Neural cell (in vitro differentiated cells): ENCODE data around the gene ZNF793. TPM values are rescaled to one million over a fixed set of nuclear protein-coding genes. Genes with fewer than 3 reads are reported as not detected.

Experiments used
- H2AFZ ChIP-seq: fragments of 200-600, 300-800 bp; sonication (generic), shearing (Covaris generic); 2 replicates; pipeline ENCODE4 v1.6.0; 2014; ENCODE audit warnings: low read depth, mild to moderate bottlenecking, antibody characterized with exemption, low read length, moderate library complexity
- H3F3A ChIP-seq: fragments of 200-600 bp; shearing (Covaris generic); 2 replicates; pipeline ENCODE4 v1.6.1; 2016; ENCODE audit warnings: mild to moderate bottlenecking, moderate library complexity, mixed read lengths, antibody characterized with exemption, low read length; ENCODE audit not compliant: insufficient read depth, poor library complexity, severe bottlenecking
- H3K27ac ChIP-seq: fragments of 200-600, 300-800 bp; sonication (generic), shearing (Covaris generic); 2 replicates; pipeline ENCODE4 v1.5.1; 2014; ENCODE audit warnings: mild to moderate bottlenecking, low read length, moderate library complexity
- H3K27me3 ChIP-seq: fragments of 300-800, 200-600 bp; sonication (generic), shearing (Covaris generic); 2 replicates; pipeline ENCODE4 v1.6.0; 2014; ENCODE audit warnings: mild to moderate bottlenecking, low read depth, low read length, moderate library complexity; ENCODE audit not compliant: insufficient read depth
- H3K36me3 ChIP-seq: fragments of 300-800, 200-600 bp; sonication (generic), shearing (Covaris generic); 2 replicates; pipeline ENCODE4 v1.5.1; 2014; ENCODE audit warnings: mild to moderate bottlenecking, antibody characterized with exemption, low read length, moderate library complexity; ENCODE audit not compliant: insufficient read depth
- H3K4me2 ChIP-seq: fragments of 300-800, 200-600 bp; sonication (generic), shearing (Covaris generic); 2 replicates; pipeline ENCODE4 v1.6.0; 2014; ENCODE audit warnings: mild to moderate bottlenecking, low read length
- H3K4me3 ChIP-seq: fragments of 300-800, 200-600 bp; sonication (generic), shearing (Covaris generic); 2 replicates; pipeline ENCODE4 v1.5.1; 2014; ENCODE audit warnings: mild to moderate bottlenecking, low read length, moderate library complexity
- H3K79me2 ChIP-seq: fragments of 200-600 bp; shearing (Covaris generic); replicated peaks from 2 replicates; pipeline ENCODE4 v1.6.0; 2014; ENCODE audit warnings: mild to moderate bottlenecking, low read length, moderate library complexity; ENCODE audit not compliant: insufficient read depth
- H3K9ac ChIP-seq: fragments of 300-800, 200-600 bp; sonication (generic), shearing (Covaris generic); 2 replicates; pipeline ENCODE4 v1.6.1; 2016; ENCODE audit warnings: mild to moderate bottlenecking, low read length, mixed read lengths
- H3K9me2 ChIP-seq: fragments of 200-600 bp; shearing (Covaris generic); 2 replicates; pipeline ENCODE4 v1.6.1; 2016; ENCODE audit warnings: mild to moderate bottlenecking, low read length, mixed read lengths; ENCODE audit not compliant: insufficient read depth
- H3K9me3 ChIP-seq: fragments of 200-600, 300-800 bp; sonication (generic), shearing (Covaris generic); 2 replicates; pipeline ENCODE4 v1.6.1; 2016; ENCODE audit warnings: mild to moderate bottlenecking, mixed run types, low read length, moderate library complexity, mixed read lengths
- H4K20me1 ChIP-seq: fragments of 200-600 bp; shearing (Covaris generic); 2 replicates; pipeline ENCODE4 v1.6.1; 2016; ENCODE audit warnings: mild to moderate bottlenecking, mixed run types; ENCODE audit not compliant: insufficient read depth
- CTCF ChIP-seq: fragments of 450-650 bp; IDR thresholded peaks from 2 replicates; pipeline ENCODE4 v1.5.1; 2014; ENCODE audit warnings: antibody characterized with exemption, mild to moderate bottlenecking, moderate library complexity; ENCODE audit not compliant: poor library complexity, severe bottlenecking
- EP300 ChIP-seq: fragments of 450-650 bp; conservative IDR thresholded peaks from 2 replicates; pipeline ENCODE4 v1.6.1; 2014; ENCODE audit warnings: antibody characterized with exemption, mild to moderate bottlenecking, moderate library complexity; ENCODE audit not compliant: poor library complexity, severe bottlenecking
- EZH2 ChIP-seq: fragments of 200-600, 300-800 bp; shearing (Covaris generic), sonication (generic); IDR thresholded peaks from 2 replicates; pipeline ENCODE4 v1.6.1; 2014; ENCODE audit warnings: antibody characterized with exemption, low read length, borderline replicate concordance, mild to moderate bottlenecking; ENCODE audit not compliant: insufficient read depth, poor library complexity, severe bottlenecking
- MXI1 ChIP-seq: fragments of 450-650 bp; conservative IDR thresholded peaks from 2 replicates; pipeline ENCODE4 v1.6.1; 2014; ENCODE audit warnings: antibody characterized with exemption, mild to moderate bottlenecking; ENCODE audit not compliant: poor library complexity, severe bottlenecking
- POLR2AphosphoS5 ChIP-seq: IDR thresholded peaks from 2 replicates; pipeline ENCODE4 v1.6.1; 2012
- RAD21 ChIP-seq: fragments of 450-650 bp; conservative IDR thresholded peaks from 2 replicates; pipeline ENCODE4 v1.6.1; 2014; ENCODE audit warnings: antibody characterized with exemption, mild to moderate bottlenecking, moderate library complexity
- REST ChIP-seq: IDR thresholded peaks from 2 replicates; pipeline ENCODE4 v1.6.1; 2012; ENCODE audit warnings: borderline replicate concordance
- SMC3 ChIP-seq: fragments of 450-650 bp; conservative IDR thresholded peaks from 2 replicates; pipeline ENCODE4 v1.6.1; 2014; ENCODE audit warnings: antibody characterized with exemption, mild to moderate bottlenecking, moderate library complexity; ENCODE audit not compliant: poor library complexity
- TAF1 ChIP-seq: IDR thresholded peaks from 2 replicates; pipeline ENCODE4 v1.6.1; 2012; ENCODE audit warnings: low read depth
- polyA plus RNA-seq: library from polyadenylated mRNA; depleted of rRNA; stranded (reverse); fragments of >200 nt; gene quantifications from 2 replicates; pipeline ENCODE4 v1.2.3, GENCODE V29; 2014

The ZNF793 gene
- polyA plus RNA-seq, 1 donor from 2014 or later: 39.6 TPM

- Histone ChIP-seq H4K20me1 (no peaks in the 10 kb centered on the region), H3K79me2 (no peaks in the 10 kb centered on the region), H3K27me3 (no peaks in the 10 kb centered on the region), H3K4me2 (no peak overlapping the region), H3K9ac (no peak overlapping the region), H3K27ac (no peak overlapping the region), H3F3A (no peaks in the 10 kb centered on the region), H3K4me3 (no peak overlapping the region), H2AFZ (no peak overlapping the region), H3K36me3 (peaks cover 15% of the 10 kb centered on the region), H3K9me2 (no peaks in the 10 kb centered on the region), H3K9me3 (no peaks in the 10 kb centered on the region)
- TF ChIP-seq POLR2AphosphoS5: no peak
- no peak for TF ChIP-seq TAF1
- no peak for TF ChIP-seq REST
- TF ChIP-seq CTCF: no peak
- no peak for TF ChIP-seq SMC3
- no peak for TF ChIP-seq EZH2
Observed at GRCh38 chr19:37513397-37513796, 6.7 kb downstream of the ZNF793 start.

- TF ChIP-seq CTCF (no peak), EZH2 (no peak), TAF1 (no peak), SMC3 (no peak), POLR2AphosphoS5 (no peak), MXI1 (no peak), EP300 (no peak), RAD21 (no peak), REST (no peak)
- Histone ChIP-seq H3K36me3 (peaks cover 29% of the 10 kb centered on the region), H3K9me2 (no peaks in the 10 kb centered on the region), H2AFZ (no peak overlapping the region), H3K27me3 (no peaks in the 10 kb centered on the region), H3K9ac (no peak overlapping the region), H3K27ac (no peak overlapping the region), H3K4me2 (no peak overlapping the region), H3K79me2 (no peaks in the 10 kb centered on the region), H3K4me3 (no peak overlapping the region), H4K20me1 (no peaks in the 10 kb centered on the region), H3F3A (no peaks in the 10 kb centered on the region), H3K9me3 (no peaks in the 10 kb centered on the region)
Observed at GRCh38 chr19:37519890-37520289, 13.2 kb downstream of the ZNF793 start.
